Muscle layer of duodenum (tissue), 2 donors: ENCODE measurements around the gene ITGB6.

Experiments used
- H3K27ac ChIP-seq: one replicate; pipeline ENCODE4 v1.7.0; 2013; ENCODE audit warnings: mild to moderate bottlenecking, low read length
- H3K27me3 ChIP-seq: one replicate; pipeline ENCODE4 v1.7.0; 2013; ENCODE audit warnings: low read depth, mild to moderate bottlenecking, control low read depth, low read length
- H3K36me3 ChIP-seq, 2 donors: one replicate each; pipeline ENCODE4 v1.7.0; 2013; ENCODE audit warnings: low read length in 2 of 2, control low read depth in 1 of 2, mild to moderate bottlenecking in 1 of 2; ENCODE audit not compliant: insufficient read depth in 2 of 2, control insufficient read depth in 1 of 2
- H3K4me1 ChIP-seq, 2 donors: one replicate each; pipeline ENCODE4 v1.7.0; 2013; ENCODE audit warnings: low read length in 2 of 2, mild to moderate bottlenecking in 2 of 2, control low read depth in 1 of 2, moderate library complexity in 1 of 2; ENCODE audit not compliant: insufficient read depth in 2 of 2, control insufficient read depth in 1 of 2
- H3K4me3 ChIP-seq, 2 donors: one replicate each; pipeline ENCODE4 v1.7.0; 2013; ENCODE audit warnings: low read length in 2 of 2, low read depth in 1 of 2, mild to moderate bottlenecking in 1 of 2
- H3K9me3 ChIP-seq, 2 donors: one replicate each; pipeline ENCODE4 v1.7.0; 2013; ENCODE audit warnings: low read length in 2 of 2, control low read depth in 1 of 2, mild to moderate bottlenecking in 1 of 2; ENCODE audit not compliant: control insufficient read depth in 1 of 2
- donor health status: healthy.

ITGB6 gene

GRCh38 chr2:160175169-160176134, 24.6 kb downstream of the ITGB6 start:
- Histone ChIP-seq H3K9me3 (no peaks in the 10 kb centered on the region), H3K27me3 (no peaks in the 10 kb centered on the region), H3K27ac (no peak overlapping the region), H3K4me3 (no peak overlapping the region), H3K4me1 (no peaks in the 10 kb centered on the region), H3K36me3 (no peaks in the 10 kb centered on the region)

- no peaks in the 10 kb centered on the region for H3K36me3 ChIP-seq
- no peak overlapping the region for H3K27ac ChIP-seq
- H3K4me3 ChIP-seq = no peak overlapping the region
- no peaks in the 10 kb centered on the region for H3K27me3 ChIP-seq
- no peaks in the 10 kb centered on the region for H3K9me3 ChIP-seq
- no peaks in the 10 kb centered on the region for H3K4me1 ChIP-seq
Measured at GRCh38 chr2:160174322-160174721, 25.8 kb downstream of the ITGB6 start.

GRCh38 chr2:160169988-160170387, 30.1 kb downstream of the ITGB6 start:
- Histone ChIP-seq H3K4me3 (no peak overlapping the region), H3K4me1 (peaks cover 0 to 9% of the 10 kb centered on the region in 2 donors), H3K27me3 (no peaks in the 10 kb centered on the region), H3K9me3 (no peaks in the 10 kb centered on the region), H3K36me3 (no peaks in the 10 kb centered on the region), H3K27ac (no peak overlapping the region)

- H3K27ac ChIP-seq = no peak overlapping the region
- H3K36me3 ChIP-seq = no peaks in the 10 kb centered on the region
- no peaks in the 10 kb centered on the region for H3K9me3 ChIP-seq
- H3K4me1 ChIP-seq = peaks cover 0 to 10% of the 10 kb centered on the region in 2 donors
- no peak overlapping the region for H3K4me3 ChIP-seq
- H3K27me3 ChIP-seq = no peaks in the 10 kb centered on the region
Measured at GRCh38 chr2:160169471-160169870, 30.6 kb downstream of the ITGB6 start.

GRCh38 chr2:160168878-160169277, 31.2 kb downstream of the ITGB6 start:
- no peak overlapping the region for H3K4me3 ChIP-seq
- no peak overlapping the region for H3K27ac ChIP-seq

GRCh38 chr2:160167089-160167740, 32.9 kb downstream of the ITGB6 start:
- Histone ChIP-seq H3K36me3 (no peaks in the 10 kb centered on the region), H3K4me1 (peaks cover 0 to 10% of the 10 kb centered on the region in 2 donors), H3K9me3 (no peaks in the 10 kb centered on the region), H3K27ac (no peak overlapping the region), H3K27me3 (no peaks in the 10 kb centered on the region), H3K4me3 (no peak overlapping the region)

More at GRCh38 chr2:160168878-160169277, 31.2 kb downstream of the ITGB6 start:
- H3K9me3 ChIP-seq = no peaks in the 10 kb centered on the region
- peaks cover 0 to 10% of the 10 kb centered on the region in 2 donors for H3K4me1 ChIP-seq
- H3K36me3 ChIP-seq = no peaks in the 10 kb centered on the region
- H3K27me3 ChIP-seq = no peaks in the 10 kb centered on the region

GRCh38 chr2:160165996-160166395, 34.1 kb downstream of the ITGB6 start:
- Histone ChIP-seq H3K9me3 (no peaks in the 10 kb centered on the region), H3K4me3 (no peak overlapping the region), H3K4me1 (peaks cover 0 to 10% of the 10 kb centered on the region in 2 donors), H3K36me3 (no peaks in the 10 kb centered on the region), H3K27me3 (no peaks in the 10 kb centered on the region), H3K27ac (no peak overlapping the region)

GRCh38 chr2:160165081-160165480, 35.0 kb downstream of the ITGB6 start:
- H3K27me3 ChIP-seq = no peaks in the 10 kb centered on the region
- no peaks in the 10 kb centered on the region for H3K9me3 ChIP-seq
- no peak overlapping the region for H3K4me3 ChIP-seq
- no peaks in the 10 kb centered on the region for H3K36me3 ChIP-seq
- H3K4me1 ChIP-seq = peaks cover 0 to 10% of the 10 kb centered on the region in 2 donors
- H3K27ac ChIP-seq = no peak overlapping the region

- Histone ChIP-seq H3K4me1 (no peaks in the 10 kb centered on the region), H3K9me3 (no peaks in the 10 kb centered on the region), H3K4me3 (no peak overlapping the region), H3K27ac (no peak overlapping the region), H3K27me3 (no peaks in the 10 kb centered on the region), H3K36me3 (no peaks in the 10 kb centered on the region)
Measured at GRCh38 chr2:160157861-160158829, 41.9 kb downstream of the ITGB6 start.

- Histone ChIP-seq H3K27ac (no peak overlapping the region), H3K4me3 (no peak overlapping the region)
Measured at GRCh38 chr2:160156665-160157064, 43.4 kb downstream of the ITGB6 start.

GRCh38 chr2:160156100-160156499, 44.0 kb downstream of the ITGB6 start:
- Histone ChIP-seq H3K27ac (no peak overlapping the region), H3K27me3 (no peaks in the 10 kb centered on the region), H3K9me3 (no peaks in the 10 kb centered on the region), H3K4me1 (no peaks in the 10 kb centered on the region), H3K4me3 (no peak overlapping the region), H3K36me3 (no peaks in the 10 kb centered on the region)

More at GRCh38 chr2:160156665-160157064, 43.4 kb downstream of the ITGB6 start:
- Histone ChIP-seq H3K36me3 (no peaks in the 10 kb centered on the region), H3K9me3 (no peaks in the 10 kb centered on the region), H3K27me3 (no peaks in the 10 kb centered on the region), H3K4me1 (no peaks in the 10 kb centered on the region)
